ENCODE data around the gene INHBB. TPM values are rescaled to one million over a fixed set of nuclear protein-coding genes. Genes with fewer than 3 reads are reported as not detected.

INHBB gene
- polyA plus RNA-seq, 3 donors: 0.08 TPM; not detected in 2

DNA sequence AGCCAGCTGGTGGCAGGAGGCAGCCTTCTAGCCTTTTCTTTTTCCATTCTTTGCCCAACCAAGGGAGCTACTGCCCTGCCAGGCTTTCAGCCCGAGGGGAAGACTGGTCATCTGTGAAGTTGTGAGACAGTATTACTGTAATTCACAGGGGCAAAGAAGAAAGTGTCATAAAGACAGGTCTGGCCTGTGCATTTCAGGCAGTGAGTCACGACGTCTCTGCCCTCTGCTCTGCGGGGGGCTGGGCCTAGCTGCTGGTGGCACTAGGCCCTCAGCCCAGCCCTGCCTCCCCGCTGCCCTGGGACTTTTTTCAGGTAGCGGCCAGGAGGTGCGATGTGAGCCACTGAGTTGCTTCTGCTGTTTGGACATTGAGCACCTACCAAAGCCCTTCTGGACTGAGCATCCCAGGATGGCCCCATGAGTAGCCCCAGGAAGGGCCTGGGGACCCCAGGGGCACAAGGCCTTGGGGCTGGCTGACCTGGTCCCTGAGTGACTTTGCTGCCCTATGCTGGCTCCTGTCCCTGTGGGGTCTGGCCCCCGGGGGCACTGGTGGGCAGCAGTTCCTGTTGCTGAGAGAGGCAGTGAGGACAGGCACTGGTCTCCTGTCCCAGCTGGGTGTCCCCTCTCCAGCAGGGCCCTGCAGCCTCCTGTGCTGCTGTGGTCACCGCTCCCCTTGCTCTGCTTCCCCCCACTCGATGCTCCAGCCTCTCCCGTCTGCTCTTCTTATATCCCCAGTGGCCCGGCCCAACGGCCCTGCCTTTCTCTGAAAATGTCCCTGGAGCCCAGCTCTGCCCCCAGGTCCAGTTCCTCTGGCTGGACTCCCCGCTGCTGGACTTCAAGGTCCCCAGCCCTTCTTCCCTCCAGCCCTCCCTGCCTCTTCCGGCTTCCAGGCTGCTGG, 7.0 kb downstream of the INHBB start:
- Histone ChIP-seq H3K4me3 (replicated peaks in 1 of 3; ENCODE audit: low read depth in 2 of 3, low read length in 3 of 3) (no peak overlapping the region), H3K9me3 (replicated peaks in 1 of 2; ENCODE audit: control insufficient read depth in 1 of 2, insufficient read depth in 1 of 2, low read length in 2 of 2) (peaks cover 0 to 3% of the 10 kb centered on the region in 2 donors), H3K4me1 (ENCODE audit: control insufficient read depth in 1 of 2, insufficient read depth in 2 of 2, low read length in 2 of 2) (no peaks in the 10 kb centered on the region), H3K27ac (ENCODE audit: low read depth in 1 of 2, low read length in 2 of 2) (no peak overlapping the region), H3K36me3 (replicated peaks in 1 of 2; ENCODE audit: control insufficient read depth in 1 of 2, insufficient read depth in 2 of 2, low read length in 2 of 2) (no peaks in the 10 kb centered on the region), H3K9ac (ENCODE audit: insufficient read depth, low read length, poor library complexity, severe bottlenecking) (no peak overlapping the region), H2AFZ (ENCODE audit: insufficient read depth, low read depth, low read length, poor library complexity, severe bottlenecking) (no peak overlapping the region), H3K27me3 (ENCODE audit: control insufficient read depth in 2 of 2, insufficient read depth in 2 of 2, low read length in 2 of 2) (peaks cover 8 to 29% of the 10 kb centered on the region in 2 donors), H3K79me2 (ENCODE audit: insufficient read depth, low read length) (no peaks in the 10 kb centered on the region), H3K4me2 (replicated peaks; ENCODE audit: extremely low read depth, low read length, poor library complexity, severe bottlenecking) (no peak overlapping the region), H4K20me1 (ENCODE audit: insufficient read depth, low read length) (no peaks in the 10 kb centered on the region)
- H3K27me3 Mint-ChIP-seq (ENCODE audit: low read depth in 3 of 3): peaks cover 31 to 45% (median 43%) of the 10 kb centered on the region in 3 donors
- no peak for DNase-seq
- no peak overlapping the region for H3K4me3 Mint-ChIP-seq
- H3K36me3 Mint-ChIP-seq: no peaks in the 10 kb centered on the region
- intact Hi-C loops (cut with micrococcal nuclease): no loop called here
- TF ChIP-seq, protein P1, sequence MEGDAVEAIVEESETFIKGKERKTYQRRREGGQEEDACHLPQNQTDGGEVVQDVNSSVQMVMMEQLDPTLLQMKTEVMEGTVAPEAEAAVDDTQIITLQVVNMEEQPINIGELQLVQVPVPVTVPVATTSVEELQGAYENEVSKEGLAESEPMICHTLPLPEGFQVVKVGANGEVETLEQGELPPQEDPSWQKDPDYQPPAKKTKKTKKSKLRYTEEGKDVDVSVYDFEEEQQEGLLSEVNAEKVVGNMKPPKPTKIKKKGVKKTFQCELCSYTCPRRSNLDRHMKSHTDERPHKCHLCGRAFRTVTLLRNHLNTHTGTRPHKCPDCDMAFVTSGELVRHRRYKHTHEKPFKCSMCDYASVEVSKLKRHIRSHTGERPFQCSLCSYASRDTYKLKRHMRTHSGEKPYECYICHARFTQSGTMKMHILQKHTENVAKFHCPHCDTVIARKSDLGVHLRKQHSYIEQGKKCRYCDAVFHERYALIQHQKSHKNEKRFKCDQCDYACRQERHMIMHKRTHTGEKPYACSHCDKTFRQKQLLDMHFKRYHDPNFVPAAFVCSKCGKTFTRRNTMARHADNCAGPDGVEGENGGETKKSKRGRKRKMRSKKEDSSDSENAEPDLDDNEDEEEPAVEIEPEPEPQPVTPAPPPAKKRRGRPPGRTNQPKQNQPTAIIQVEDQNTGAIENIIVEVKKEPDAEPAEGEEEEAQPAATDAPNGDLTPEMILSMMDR (IDR thresholded peaks at IDR 0.05): no peak
- H3K27ac Mint-ChIP-seq: no peak overlapping the region
- peaks cover 0 to 8% (median 0%) of the 10 kb centered on the region in 7 donors for H3K9me3 Mint-ChIP-seq
- 91% methylated on average over 13 of the region's 15 CpGs for WGBS (ENCODE audit: insufficient coverage)
- H3K4me1 Mint-ChIP-seq: no peaks in the 10 kb centered on the region

DNA sequence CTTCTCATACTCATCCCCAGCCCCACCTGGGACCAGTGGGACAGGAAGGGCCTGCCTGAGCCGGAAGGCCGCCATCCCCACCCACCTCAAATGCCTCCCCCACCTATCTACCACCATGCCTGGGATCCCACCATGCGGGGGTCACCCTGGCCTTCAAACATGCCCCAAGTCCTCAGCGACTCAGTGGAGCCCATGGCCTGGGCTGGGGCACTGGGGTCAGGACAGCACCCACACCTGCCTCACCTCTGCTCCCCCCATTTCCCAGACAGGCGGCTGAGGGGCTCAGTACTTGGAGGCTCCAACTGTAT, 7.6 kb downstream of the INHBB start:
- Histone ChIP-seq H3K79me2 (ENCODE audit: insufficient read depth, low read length) (no peaks in the 10 kb centered on the region), H3K4me1 (ENCODE audit: control insufficient read depth in 1 of 2, insufficient read depth in 2 of 2, low read length in 2 of 2) (no peaks in the 10 kb centered on the region), H2AFZ (ENCODE audit: insufficient read depth, low read depth, low read length, poor library complexity, severe bottlenecking) (no peak overlapping the region), H3K4me3 (replicated peaks in 1 of 3; ENCODE audit: low read depth in 2 of 3, low read length in 3 of 3) (no peak overlapping the region), H3K9ac (ENCODE audit: insufficient read depth, low read length, poor library complexity, severe bottlenecking) (no peak overlapping the region), H3K27me3 (ENCODE audit: control insufficient read depth in 2 of 2, insufficient read depth in 2 of 2, low read length in 2 of 2) (peaks cover 2 to 23% of the 10 kb centered on the region in 2 donors), H3K27ac (ENCODE audit: low read depth in 1 of 2, low read length in 2 of 2) (no peak overlapping the region), H3K4me2 (replicated peaks; ENCODE audit: extremely low read depth, low read length, poor library complexity, severe bottlenecking) (no peak overlapping the region), H4K20me1 (ENCODE audit: insufficient read depth, low read length) (no peaks in the 10 kb centered on the region), H3K9me3 (replicated peaks in 1 of 2; ENCODE audit: control insufficient read depth in 1 of 2, insufficient read depth in 1 of 2, low read length in 2 of 2) (no peaks in the 10 kb centered on the region), H3K36me3 (replicated peaks in 1 of 2; ENCODE audit: control insufficient read depth in 1 of 2, insufficient read depth in 2 of 2, low read length in 2 of 2) (no peaks in the 10 kb centered on the region)
- Mint-ChIP-seq H3K36me3 (no peaks in the 10 kb centered on the region), H3K4me1 (no peaks in the 10 kb centered on the region), H3K27ac (no peak overlapping the region), H3K9me3 (peaks cover 0 to 5% (median 0%) of the 10 kb centered on the region in 7 donors), H3K4me3 (no peak overlapping the region), H3K27me3 (ENCODE audit: low read depth in 3 of 3) (peaks cover 25 to 40% (median 39%) of the 10 kb centered on the region in 3 donors)
- DNase-seq: no peak
- intact Hi-C loops (cut with micrococcal nuclease): no loop called here
- TF ChIP-seq, protein P1 (IDR thresholded peaks at IDR 0.05): no peak
- WGBS (ENCODE audit: insufficient coverage): 98% methylated on average over 5 of the region's 5 CpGs

All from CD14-positive monocyte (primary cell).